ENCODE results near the gene SNX24. TPM values are rescaled to one million over a fixed set of nuclear protein-coding genes. Genes with fewer than 3 reads are reported as not detected.

Gene SNX24
- total RNA-seq, 1 experiment from 2014 or later: 13.9 TPM

GRCh38 chr5:122895141-122895540, 49.7 kb downstream of the SNX24 start:
- no peaks in the 10 kb centered on the region for H3K36me3 Mint-ChIP-seq (ENCODE audit: insufficient read depth in 1 of 3, low read depth in 3 of 3)
- Histone ChIP-seq H3K9me3 (ENCODE audit: control insufficient read depth, low read depth, low read length) (no peaks in the 10 kb centered on the region), H3K4me1 (ENCODE audit: insufficient read depth, low read length) (no peaks in the 10 kb centered on the region), H4K20me1 (ENCODE audit: control insufficient read depth, insufficient read depth, insufficient read length) (no peaks in the 10 kb centered on the region), H3K4me2 (ENCODE audit: insufficient read depth, insufficient read length, low read length) (no peak overlapping the region), H2BK120ac (ENCODE audit: low read depth, low read length, poor library complexity, severe bottlenecking) (no peak overlapping the region), H3K23ac (ENCODE audit: insufficient read length, low read depth, low read length) (no peak overlapping the region), H3K27ac (ENCODE audit: insufficient read length, low read depth, low read length) (no peak overlapping the region), H3K79me1 (ENCODE audit: insufficient read depth, low read depth, low read length, poor library complexity, severe bottlenecking) (no peaks in the 10 kb centered on the region), H2AFZ (ENCODE audit: low read length) (no peak overlapping the region), H3T11ph (ENCODE audit: low read length) (no peak overlapping the region), H3K9ac (ENCODE audit: extremely low read depth, insufficient read length, low read length) (no peak overlapping the region), H3K4ac (ENCODE audit: low read depth, low read length) (no peak overlapping the region), H4K5ac (ENCODE audit: insufficient read length, low read depth, low read length) (no peak overlapping the region), H2BK20ac (ENCODE audit: low read depth, low read length, poor library complexity, severe bottlenecking) (no peak overlapping the region), H3K14ac (ENCODE audit: insufficient read depth, low read length) (no peak overlapping the region), H2BK5ac (ENCODE audit: insufficient read length, low read length) (no peak overlapping the region), H3K79me2 (ENCODE audit: insufficient read depth, low read length) (no peaks in the 10 kb centered on the region), H3K18ac (ENCODE audit: insufficient read length, low read depth, low read length) (no peak overlapping the region), H2BK15ac (ENCODE audit: low read depth, low read length) (no peak overlapping the region), H2AK5ac (ENCODE audit: insufficient read length, low read length) (no peak overlapping the region), H3K23me2 (ENCODE audit: insufficient read length, low read depth, low read length, poor library complexity, severe bottlenecking) (no peaks in the 10 kb centered on the region), H2BK12ac (ENCODE audit: insufficient read length, low read depth, low read length) (no peak overlapping the region), H3K27me3 (ENCODE audit: insufficient read depth, low read length) (no peaks in the 10 kb centered on the region), H4K91ac (ENCODE audit: insufficient read length, low read depth, low read length) (no peak overlapping the region), H4K8ac (replicated peaks; ENCODE audit: insufficient read length, low read depth, low read length) (no peak overlapping the region), H3K56ac (ENCODE audit: insufficient read length, low read depth, low read length) (no peak overlapping the region)
- WGBS (ENCODE audit: extremely low coverage, insufficient read length, low lambda C conversion rate): no CpG with 5 or more reads among the region's 1 CpG
- TF ChIP-seq CTCF (conservative IDR thresholded peaks at IDR 0.05): no peak
- no peaks in the 10 kb centered on the region for H3K9me3 Mint-ChIP-seq
- H3K4me3 Mint-ChIP-seq: no peak overlapping the region
- no peak for DNase-seq
- H3K4me1 Mint-ChIP-seq: no peaks in the 10 kb centered on the region
- no peak overlapping the region; a peak in 1 of 7 replicates for H3K27ac Mint-ChIP-seq
- no peaks in the 10 kb centered on the region for H3K27me3 Mint-ChIP-seq (ENCODE audit: low read depth)
